ENCODE data around the gene KCNAB3. TPM values are rescaled to one million over a fixed set of nuclear protein-coding genes. Genes with fewer than 3 reads are reported as not detected.

Gene KCNAB3
- total and polyA plus RNA-seq, 4 donors, result 0.23 to 0.67 (median 0.42) TPM

- no peak for TF ChIP-seq RAD21 (IDR thresholded peaks at IDR 0.05)
- TF ChIP-seq, protein P1, sequence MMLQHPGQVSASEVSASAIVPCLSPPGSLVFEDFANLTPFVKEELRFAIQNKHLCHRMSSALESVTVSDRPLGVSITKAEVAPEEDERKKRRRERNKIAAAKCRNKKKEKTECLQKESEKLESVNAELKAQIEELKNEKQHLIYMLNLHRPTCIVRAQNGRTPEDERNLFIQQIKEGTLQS (IDR thresholded peaks at IDR 0.05), result no peak
- no peak for TF ChIP-seq EGR1 (IDR thresholded peaks at IDR 0.05; ENCODE audit: low read depth in 2 of 2)
- TF ChIP-seq FOXA1 (IDR thresholded peaks at IDR 0.05), result no peak
- no peak for TF ChIP-seq FOXA2 (IDR thresholded peaks at IDR 0.05)
- no peak for TF ChIP-seq HNF4G (IDR thresholded peaks at IDR 0.05)
- no peak for TF ChIP-seq NR2F2 (IDR thresholded peaks at IDR 0.05)
- no peak for TF ChIP-seq TAF1 (conservative IDR thresholded peaks at IDR 0.05)
- TF ChIP-seq REST (IDR thresholded peaks at IDR 0.05), result no peak
- H3K9me3 ChIP-seq (ENCODE audit: control insufficient read depth in 4 of 4, low read length in 3 of 4), result no peaks in the 10 kb centered on the region
- no peak overlapping the region for H3K27ac ChIP-seq (ENCODE audit: low read depth in 1 of 2, low read length in 2 of 2)
- no peaks in the 10 kb centered on the region for H3K4me1 ChIP-seq (ENCODE audit: control insufficient read depth in 4 of 4, insufficient read depth in 4 of 4, low read length in 3 of 4)
- DNase-seq (ENCODE audit: low spot score), result no peak
- H3K9ac ChIP-seq (ENCODE audit: low read depth in 1 of 2, low read length in 2 of 2), result no peak overlapping the region
- WGBS, result 64% methylated on average over 3 of the region's 3 CpGs
- no peak overlapping the region for H3K4me3 ChIP-seq (ENCODE audit: low read depth in 1 of 3, low read length in 3 of 3)
- no peaks in the 10 kb centered on the region for H3K36me3 ChIP-seq (ENCODE audit: control insufficient read depth in 4 of 4, insufficient read depth in 3 of 4, low read depth in 1 of 4, low read length in 3 of 4)
- H3K27me3 ChIP-seq (ENCODE audit: control insufficient read depth in 4 of 4, insufficient read depth in 4 of 4, low read length in 3 of 4), result no peaks in the 10 kb centered on the region
Measured at GRCh38 chr17:7880076-7880868, 49.4 kb downstream of the KCNAB3 start.

- Histone ChIP-seq H3K9me3 (ENCODE audit: control insufficient read depth in 4 of 4, low read length in 3 of 4) (no peaks in the 10 kb centered on the region), H3K36me3 (ENCODE audit: control insufficient read depth in 4 of 4, insufficient read depth in 3 of 4, low read depth in 1 of 4, low read length in 3 of 4) (no peaks in the 10 kb centered on the region), H3K4me3 (ENCODE audit: low read depth in 1 of 3, low read length in 3 of 3) (no peak overlapping the region), H3K27ac (ENCODE audit: low read depth in 1 of 2, low read length in 2 of 2) (no peak overlapping the region), H3K27me3 (ENCODE audit: control insufficient read depth in 4 of 4, insufficient read depth in 4 of 4, low read length in 3 of 4) (no peaks in the 10 kb centered on the region), H3K4me1 (ENCODE audit: control insufficient read depth in 4 of 4, insufficient read depth in 4 of 4, low read length in 3 of 4) (no peaks in the 10 kb centered on the region), H3K9ac (ENCODE audit: low read depth in 1 of 2, low read length in 2 of 2) (no peak overlapping the region)
- WGBS, result 96% methylated on average over 7 of the region's 7 CpGs
- no peak for DNase-seq (ENCODE audit: low spot score)
- TF ChIP-seq FOXA1 (IDR thresholded peaks at IDR 0.05) (no peak), TAF1 (conservative IDR thresholded peaks at IDR 0.05) (no peak), RXRA (IDR thresholded peaks at IDR 0.05) (no peak), NR2F2 (IDR thresholded peaks at IDR 0.05) (no peak), FOXA2 (IDR thresholded peaks at IDR 0.05) (no peak), SP1 (IDR thresholded peaks at IDR 0.05) (no peak), CTCF (IDR thresholded peaks at IDR 0.05; ENCODE audit: low read depth, low read length, missing input control) (no peak), HNF4A (conservative IDR thresholded peaks at IDR 0.05) (no peak), JUND (IDR thresholded peaks at IDR 0.05) (no peak), RAD21 (IDR thresholded peaks at IDR 0.05) (no peak), YY1 (IDR thresholded peaks at IDR 0.05) (no peak), REST (IDR thresholded peaks at IDR 0.05) (no peak), HNF4G (IDR thresholded peaks at IDR 0.05) (no peak), EGR1 (IDR thresholded peaks at IDR 0.05; ENCODE audit: low read depth in 2 of 2) (no peak), GABPA (IDR thresholded peaks at IDR 0.05 in 1 of 2, conservative IDR thresholded peaks at IDR 0.05 in 1 of 2) (no peak)
- TF ChIP-seq, protein P2, sequence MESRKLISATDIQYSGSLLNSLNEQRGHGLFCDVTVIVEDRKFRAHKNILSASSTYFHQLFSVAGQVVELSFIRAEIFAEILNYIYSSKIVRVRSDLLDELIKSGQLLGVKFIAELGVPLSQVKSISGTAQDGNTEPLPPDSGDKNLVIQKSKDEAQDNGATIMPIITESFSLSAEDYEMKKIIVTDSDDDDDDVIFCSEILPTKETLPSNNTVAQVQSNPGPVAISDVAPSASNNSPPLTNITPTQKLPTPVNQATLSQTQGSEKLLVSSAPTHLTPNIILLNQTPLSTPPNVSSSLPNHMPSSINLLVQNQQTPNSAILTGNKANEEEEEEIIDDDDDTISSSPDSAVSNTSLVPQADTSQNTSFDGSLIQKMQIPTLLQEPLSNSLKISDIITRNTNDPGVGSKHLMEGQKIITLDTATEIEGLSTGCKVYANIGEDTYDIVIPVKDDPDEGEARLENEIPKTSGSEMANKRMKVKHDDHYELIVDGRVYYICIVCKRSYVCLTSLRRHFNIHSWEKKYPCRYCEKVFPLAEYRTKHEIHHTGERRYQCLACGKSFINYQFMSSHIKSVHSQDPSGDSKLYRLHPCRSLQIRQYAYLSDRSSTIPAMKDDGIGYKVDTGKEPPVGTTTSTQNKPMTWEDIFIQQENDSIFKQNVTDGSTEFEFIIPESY (IDR thresholded peaks at IDR 0.05), result no peak
- TF ChIP-seq, protein P1 (IDR thresholded peaks at IDR 0.05), result no peak
- TF ChIP-seq, protein P3, sequence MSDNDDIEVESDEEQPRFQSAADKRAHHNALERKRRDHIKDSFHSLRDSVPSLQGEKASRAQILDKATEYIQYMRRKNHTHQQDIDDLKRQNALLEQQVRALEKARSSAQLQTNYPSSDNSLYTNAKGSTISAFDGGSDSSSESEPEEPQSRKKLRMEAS (IDR thresholded peaks at IDR 0.05), result no peak
Measured at GRCh38 chr17:7878234-7878633, 51.4 kb downstream of the KCNAB3 start.

All from liver (tissue), 9 donors.